GM21515 (cell line): ENCODE measurements around the gene NPY5R.
A peak's percentile ranks its signal among the peaks of the same experiment; 100 is the strongest.

Experiments used
- ATAC-seq: cut with Tn5 transposase; IDR thresholded peaks from one replicate; pipeline ENCODE4 v1.9.1; 2021; ENCODE audit not compliant: unreplicated experiment

NPY5R gene

GRCh38 chr4:163343604-163344146, at the start of gene NPY5R:
NPY5R (plus strand) TSS chr4:163343892; CDS start chr4:163350274, 6,382 bp downstream.
- ATAC-seq: no peak

GRCh38 chr4:163295138-163295537, 48.6 kb upstream of the NPY5R start:
- ATAC-seq: no peak

GRCh38 chr4:163300445-163300844, 43.2 kb upstream of the NPY5R start:
- no peak for ATAC-seq

DNA sequence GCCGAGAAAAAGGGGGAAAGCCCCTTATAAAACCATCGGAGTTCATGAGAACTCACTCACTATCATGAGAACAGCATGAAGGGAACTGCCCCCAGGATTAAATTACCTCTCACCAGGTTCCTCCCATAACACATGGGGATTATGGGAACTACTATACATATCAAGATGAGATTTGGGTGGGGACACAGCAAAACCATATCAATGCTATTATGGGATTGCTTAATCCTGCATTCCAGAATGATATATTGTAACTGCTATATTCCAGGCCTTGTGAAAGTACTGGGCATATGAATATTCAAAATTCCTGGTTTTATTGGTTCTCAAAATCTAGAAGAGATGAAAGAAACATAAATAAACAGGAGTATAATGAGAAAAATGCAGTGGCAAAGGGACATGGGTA, 40.6 kb upstream of the NPY5R start:
- ATAC-seq: no peak

DNA sequence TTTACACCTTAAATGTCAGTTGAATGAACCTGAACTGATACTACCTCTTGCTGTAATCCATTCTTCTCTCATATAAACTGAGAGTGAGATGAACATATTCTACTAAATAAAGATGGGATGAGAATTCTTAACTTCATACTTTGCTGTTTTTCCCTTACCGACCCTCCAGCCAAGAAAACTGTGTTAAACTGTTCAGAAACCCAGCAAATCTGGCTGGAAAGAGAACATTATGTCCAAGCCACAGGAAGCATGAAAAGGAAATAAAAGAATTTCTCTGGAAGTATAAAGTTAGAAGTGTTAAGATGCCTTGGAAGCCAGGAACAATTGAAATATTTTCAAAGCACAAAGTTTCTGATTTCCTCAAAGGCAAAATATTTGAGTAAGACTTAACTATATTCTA, 34.2 kb upstream of the NPY5R start:
- ATAC-seq: no peak

DNA sequence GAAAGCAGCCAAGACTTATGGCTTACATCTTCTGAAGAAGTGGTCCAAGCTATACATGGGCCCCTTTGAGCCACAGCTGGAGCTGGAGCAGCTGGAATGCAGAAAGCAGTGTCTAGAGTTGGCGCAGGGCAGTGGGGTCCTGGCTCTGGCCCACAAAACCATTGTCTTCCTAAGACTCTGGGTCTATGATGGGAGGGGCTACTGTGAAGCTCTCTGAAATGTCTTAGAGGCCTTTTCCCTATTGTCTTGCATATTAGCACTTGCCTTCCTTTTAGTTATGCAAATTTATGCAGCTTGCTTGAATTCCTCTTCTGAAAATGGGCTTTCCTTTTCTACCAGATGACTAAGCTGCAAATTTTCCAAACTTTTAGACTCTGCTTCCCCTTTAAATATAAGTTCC, 26.6 kb upstream of the NPY5R start:
- ATAC-seq: no peak

DNA sequence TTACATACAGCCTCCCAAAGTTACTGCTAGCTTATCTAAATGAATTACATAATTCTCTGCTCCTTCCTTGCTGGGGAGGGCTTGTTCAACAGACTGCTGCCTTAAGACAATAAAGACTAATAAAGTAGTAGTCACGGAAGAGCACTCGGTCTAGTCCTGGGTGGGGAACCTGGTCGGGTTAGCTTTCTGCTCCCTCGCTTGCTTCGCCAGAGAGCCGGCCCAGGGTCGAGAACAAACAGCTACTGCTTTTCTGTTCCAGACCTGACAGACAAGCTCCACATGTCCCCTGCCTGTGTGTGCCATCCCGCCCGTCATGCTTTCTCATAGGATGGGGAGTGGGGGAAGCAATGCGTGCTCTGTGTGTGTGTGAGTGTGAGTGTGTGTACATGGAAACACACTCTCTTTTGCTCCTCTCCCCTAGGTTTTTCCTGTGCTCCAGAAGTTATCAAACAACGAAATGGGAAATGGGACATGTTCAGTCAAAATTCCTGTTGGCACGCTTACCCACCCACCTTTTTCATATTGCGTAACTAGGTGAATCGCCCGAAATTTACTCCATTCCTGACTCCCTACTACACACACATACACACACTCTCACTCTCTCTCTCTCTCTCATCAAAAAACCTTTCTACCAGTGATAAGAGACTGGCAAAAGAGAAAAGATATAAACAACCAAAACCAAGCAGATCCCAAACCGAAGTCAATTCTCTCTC, 12.6 kb upstream of the NPY5R start:
- ATAC-seq: no peak

DNA sequence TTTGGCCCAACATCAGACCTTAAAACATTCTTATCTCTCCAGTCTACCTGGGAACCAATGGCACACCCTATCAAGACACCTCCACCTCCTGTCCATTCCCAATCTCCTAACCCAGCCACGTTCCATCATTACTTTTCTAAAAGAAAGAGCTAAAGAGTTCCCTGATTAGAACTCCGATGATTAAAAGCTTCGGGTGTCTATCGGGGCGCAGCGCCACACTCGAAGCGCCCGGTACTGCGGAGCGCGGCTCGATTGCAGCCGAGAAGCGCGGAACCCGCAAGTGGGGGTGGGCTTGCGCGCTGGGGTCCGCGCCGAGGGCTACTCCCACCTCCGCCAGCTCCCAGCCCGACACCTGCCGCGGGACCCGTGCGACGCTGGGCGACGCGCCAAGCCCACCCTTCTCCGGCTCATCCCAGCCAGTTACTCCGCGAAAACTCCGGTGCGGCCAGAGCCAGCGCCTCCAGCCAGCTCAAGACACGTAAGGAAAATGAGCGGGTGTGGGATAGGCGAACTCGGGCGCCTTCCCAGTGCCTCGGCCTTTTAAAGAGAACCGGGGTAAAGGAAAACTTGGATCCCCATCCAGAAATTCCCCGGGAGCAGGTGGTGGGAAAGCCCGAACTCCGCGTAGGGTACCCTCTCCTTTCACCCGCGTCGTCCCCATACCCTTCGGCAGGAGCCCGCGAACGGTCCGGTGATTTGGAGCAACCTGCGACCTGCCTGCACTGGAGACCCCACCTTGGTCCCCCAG, 11.9 kb upstream of the NPY5R start:
- ATAC-seq: no peak

DNA sequence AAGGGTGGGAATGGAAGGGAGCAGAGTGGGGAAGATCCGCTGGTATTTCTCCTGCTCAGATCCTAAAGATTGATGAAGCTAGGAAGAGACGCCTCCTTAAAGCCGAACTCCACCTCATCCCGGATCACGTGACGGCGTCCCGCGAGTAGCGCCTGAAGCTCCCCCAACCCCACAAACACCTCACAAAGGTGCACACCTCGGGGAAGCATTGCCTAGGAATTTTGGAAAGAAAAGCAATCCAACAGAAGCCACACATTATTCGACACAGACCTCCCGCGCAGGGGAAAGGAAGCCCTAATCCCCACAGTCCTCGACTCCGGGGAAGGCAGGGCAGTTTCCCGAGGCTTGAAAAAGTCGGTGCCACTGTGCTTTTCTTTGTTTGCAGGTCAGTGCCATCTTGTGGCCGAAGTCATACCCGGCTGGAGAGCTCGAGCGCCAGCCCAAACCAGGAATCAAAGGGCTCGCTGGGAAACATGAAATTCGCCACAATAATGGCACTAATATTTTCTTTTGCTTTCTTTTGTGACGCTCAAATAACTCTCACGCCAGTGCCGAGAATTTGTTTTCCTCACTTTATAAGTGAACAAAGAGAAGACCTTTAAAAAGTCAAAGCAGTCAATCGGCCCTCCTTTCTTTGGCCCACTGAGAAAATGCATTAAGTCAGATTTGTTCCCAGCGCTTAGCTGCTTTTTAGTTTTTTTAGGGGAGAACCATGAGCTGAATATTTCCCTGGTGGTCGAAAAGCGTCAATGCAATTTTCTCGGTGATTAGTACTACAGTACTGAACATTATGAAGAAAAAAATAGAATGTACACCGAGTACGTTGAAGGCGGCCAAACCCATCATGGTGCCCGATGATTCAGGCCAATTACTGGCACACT, 10.9 kb upstream of the NPY5R start, which contains the start of gene NPY1R:
Gene NPY1R, minus strand, starts transcription at position 71 of the 881 bp plus-strand sequence. CDS start 6,042 bp downstream, outside the sequence.
- ATAC-seq: peak; percentile 79

GRCh38 chr4:163335384-163335783, 8.3 kb upstream of the NPY5R start:
- no peak for ATAC-seq

DNA sequence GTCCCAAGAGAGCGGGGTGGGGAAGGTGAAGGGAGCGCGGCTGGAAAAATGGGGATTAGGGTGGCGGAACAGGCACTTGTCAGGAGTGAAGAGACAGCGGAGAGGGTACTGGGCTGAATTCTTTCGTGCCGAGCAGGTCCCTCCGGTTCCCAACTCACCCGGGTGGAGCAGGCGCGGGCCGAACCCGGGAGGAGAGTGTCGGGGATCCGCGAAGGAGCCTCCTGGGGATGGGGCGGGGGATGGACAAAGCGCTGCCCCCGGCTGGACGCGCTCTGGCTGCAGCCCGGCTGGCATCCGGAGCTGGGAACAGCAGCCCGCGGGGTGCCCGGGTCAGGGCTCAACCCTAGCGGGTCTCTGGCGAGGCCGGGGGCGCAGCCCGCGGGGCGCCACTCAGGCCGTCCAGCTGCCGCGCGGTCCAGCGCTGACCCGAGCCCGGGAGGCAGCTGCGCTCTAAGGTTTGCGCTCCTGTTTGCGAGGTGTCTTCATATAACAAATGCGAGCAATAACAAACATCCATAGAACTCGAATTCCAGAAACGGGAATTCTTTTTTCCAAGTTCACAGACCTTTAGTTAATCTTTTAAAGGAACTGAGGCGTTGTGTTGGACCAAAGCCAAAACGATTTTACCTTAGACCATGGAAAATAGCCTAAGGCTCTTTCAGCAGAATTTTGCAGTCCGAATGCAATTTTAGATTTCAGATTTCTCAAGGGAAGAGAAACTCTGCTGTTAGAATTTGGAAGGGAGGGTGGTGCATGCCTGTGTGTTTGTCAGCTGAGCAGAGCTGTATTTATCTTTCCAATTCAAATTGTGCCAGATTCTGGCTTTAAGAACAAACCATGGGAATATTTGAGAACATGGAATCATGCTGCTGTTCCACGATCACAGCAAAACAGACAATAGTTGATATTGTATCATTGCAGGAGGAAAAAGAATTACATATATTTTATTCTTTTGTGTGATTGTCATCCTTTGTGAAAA, 744 bp downstream of the NPY5R start:
- ATAC-seq: no peak

DNA sequence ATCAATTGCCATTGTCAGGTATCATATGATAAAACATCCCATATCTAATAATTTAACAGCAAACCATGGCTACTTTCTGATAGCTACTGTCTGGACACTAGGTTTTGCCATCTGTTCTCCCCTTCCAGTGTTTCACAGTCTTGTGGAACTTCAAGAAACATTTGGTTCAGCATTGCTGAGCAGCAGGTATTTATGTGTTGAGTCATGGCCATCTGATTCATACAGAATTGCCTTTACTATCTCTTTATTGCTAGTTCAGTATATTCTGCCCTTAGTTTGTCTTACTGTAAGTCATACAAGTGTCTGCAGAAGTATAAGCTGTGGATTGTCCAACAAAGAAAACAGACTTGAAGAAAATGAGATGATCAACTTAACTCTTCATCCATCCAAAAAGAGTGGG, 7.0 kb downstream of the NPY5R start:
- no peak for ATAC-seq

GRCh38 chr4:163353054-163353453, 9.4 kb downstream of the NPY5R start:
- ATAC-seq: no peak

- ATAC-seq: no peak
Measured at GRCh38 chr4:163356104-163356503, 12.4 kb downstream of the NPY5R start.

DNA sequence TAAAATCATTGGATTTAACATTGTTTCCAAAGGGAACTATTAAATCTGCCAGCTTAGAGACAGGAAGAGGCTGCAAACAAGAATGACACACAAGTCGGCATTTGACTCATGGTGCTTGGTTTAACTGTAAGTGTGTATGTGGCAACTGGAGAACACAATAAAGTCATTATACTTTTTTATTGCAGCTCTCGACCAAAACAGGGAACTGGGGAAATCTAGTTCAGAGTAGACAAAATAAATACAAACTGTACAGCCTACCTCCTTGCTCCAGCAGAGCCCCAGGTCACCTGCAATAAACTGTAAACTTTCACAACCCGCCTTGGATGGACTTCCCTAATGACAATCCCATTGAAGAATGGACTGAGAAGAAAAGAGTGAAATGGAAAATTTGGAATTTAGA, 24.0 kb downstream of the NPY5R start:
- no peak for ATAC-seq

DNA sequence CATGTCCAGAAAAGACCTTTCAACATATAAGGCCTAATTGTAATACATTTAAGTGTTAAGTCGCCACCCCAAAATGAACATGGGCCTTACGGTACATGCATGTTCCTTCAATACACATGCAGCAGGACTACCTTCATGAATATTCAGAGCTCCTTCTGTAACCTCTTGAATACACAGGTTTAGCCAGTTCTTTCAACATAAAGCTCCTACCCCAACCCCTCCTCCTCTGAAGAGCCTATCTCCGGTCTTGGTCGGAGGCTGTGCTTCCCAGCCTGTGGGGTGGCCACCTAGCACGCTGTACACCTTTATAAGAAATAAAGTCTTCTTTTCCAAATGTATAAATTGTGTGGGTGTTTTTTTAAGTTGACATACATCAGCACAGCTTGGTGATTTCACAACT, 28.3 kb downstream of the NPY5R start:
- ATAC-seq: no peak

DNA sequence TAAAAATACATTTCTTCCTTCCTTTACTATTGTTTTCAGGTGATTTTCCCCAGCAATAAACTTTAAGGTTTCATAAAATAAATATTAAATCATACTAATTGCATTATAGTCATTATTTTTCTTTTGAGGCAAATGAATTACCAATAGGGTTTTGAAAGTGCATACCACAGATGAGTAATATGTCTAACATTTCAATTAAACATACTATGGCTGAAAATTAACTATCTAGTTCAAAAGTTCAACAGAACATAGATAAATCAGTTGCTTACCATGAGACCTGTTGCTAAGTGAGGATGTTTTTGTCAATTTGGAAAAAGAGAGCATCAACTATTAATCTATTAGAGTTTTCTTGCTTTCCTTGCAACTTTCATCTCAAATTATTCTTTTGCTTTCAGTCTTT, 35.0 kb downstream of the NPY5R start:
- ATAC-seq: no peak

DNA sequence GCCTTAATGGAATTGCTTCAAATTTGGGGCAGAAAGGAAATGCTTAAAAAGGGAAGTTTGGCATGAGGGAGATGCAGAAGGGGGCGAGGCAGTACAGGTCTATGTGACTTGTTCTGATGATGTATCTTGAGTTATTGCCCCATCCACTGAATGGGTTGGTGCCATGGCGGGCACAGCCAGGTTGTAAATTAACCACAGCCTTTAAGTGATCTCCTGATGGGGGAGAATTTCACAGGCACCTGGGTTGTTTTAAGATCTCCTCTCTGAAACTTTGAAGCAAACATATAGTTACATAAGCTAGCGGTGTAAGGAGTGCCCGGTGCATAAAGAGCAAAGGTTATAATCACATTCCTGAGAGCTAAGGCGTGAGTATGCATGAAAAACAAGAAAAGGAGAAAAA, 37.0 kb downstream of the NPY5R start:
- no peak for ATAC-seq

DNA sequence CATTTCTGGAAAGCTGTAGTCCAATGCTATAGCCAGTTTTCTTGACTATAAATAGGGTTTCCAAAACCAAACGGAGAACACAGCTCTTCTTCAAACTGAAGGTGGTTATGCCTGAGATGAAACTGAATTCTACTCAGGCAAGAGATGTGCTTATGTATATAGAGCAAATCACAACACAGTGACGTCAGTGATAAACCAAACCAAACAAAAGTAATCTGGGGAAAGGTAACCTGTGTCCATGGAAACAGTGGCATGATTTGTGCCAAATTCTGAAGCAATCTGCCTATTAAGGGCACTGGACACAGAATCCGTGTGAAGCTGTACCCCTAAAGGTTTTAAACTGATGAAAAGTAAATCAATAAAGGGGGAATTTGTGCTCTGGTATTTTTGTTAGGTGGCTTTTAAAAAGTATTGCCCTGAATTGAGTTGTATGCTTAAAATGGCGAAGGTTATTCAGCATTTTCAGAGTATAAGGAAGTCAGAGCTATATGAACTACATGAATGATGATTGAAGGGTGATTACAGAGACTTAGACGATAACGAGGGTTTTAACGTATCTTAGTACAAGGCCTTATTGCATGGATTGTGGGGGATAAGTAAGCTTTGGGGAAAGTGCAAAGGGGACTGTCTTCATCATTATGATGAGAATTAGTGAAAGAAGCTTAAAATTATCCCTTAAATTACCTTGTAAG, 38.6 kb downstream of the NPY5R start:
- no peak for ATAC-seq
